B cell (primary cell): ENCODE data around the gene RNGTT.
"Not testable (repeated sequence)": the region's sequence is repeated elsewhere in the genome, so short reads cannot be mapped to it uniquely, and the experiment has no call there.

ENCODE experiments used
- EZH2 ChIP-seq: IDR thresholded peaks from 2 replicates; pipeline ENCODE4 v1.6.1; 2012; ENCODE audit warnings: borderline replicate concordance, low read depth, mild to moderate bottlenecking, moderate library complexity, low read length; ENCODE audit not compliant: insufficient read depth, poor library complexity, severe bottlenecking
- TF ChIP-seq, protein P1 (sequence below): fragments of 200-600 bp; IDR thresholded peaks from one replicate; pipeline ENCODE4 v1.8.0; 2022; ENCODE audit warnings: antibody characterized with exemption, mild to moderate bottlenecking

- TF ChIP-seq, protein P1, sequence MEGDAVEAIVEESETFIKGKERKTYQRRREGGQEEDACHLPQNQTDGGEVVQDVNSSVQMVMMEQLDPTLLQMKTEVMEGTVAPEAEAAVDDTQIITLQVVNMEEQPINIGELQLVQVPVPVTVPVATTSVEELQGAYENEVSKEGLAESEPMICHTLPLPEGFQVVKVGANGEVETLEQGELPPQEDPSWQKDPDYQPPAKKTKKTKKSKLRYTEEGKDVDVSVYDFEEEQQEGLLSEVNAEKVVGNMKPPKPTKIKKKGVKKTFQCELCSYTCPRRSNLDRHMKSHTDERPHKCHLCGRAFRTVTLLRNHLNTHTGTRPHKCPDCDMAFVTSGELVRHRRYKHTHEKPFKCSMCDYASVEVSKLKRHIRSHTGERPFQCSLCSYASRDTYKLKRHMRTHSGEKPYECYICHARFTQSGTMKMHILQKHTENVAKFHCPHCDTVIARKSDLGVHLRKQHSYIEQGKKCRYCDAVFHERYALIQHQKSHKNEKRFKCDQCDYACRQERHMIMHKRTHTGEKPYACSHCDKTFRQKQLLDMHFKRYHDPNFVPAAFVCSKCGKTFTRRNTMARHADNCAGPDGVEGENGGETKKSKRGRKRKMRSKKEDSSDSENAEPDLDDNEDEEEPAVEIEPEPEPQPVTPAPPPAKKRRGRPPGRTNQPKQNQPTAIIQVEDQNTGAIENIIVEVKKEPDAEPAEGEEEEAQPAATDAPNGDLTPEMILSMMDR, result not testable (repeated sequence)
- not testable (repeated sequence) for TF ChIP-seq EZH2
Measured at GRCh38 chr6:88907148-88907547, 56.3 kb downstream of the RNGTT start.
